CD4-positive, alpha-beta T cell (primary cell): Measurements from ENCODE around the gene HORMAD1. TPM values are rescaled to one million over a fixed set of nuclear protein-coding genes. Genes with fewer than 3 reads are reported as not detected.

ENCODE experiments used
- ATAC-seq: fragments of 200-7000 bp; cut with Tn5 transposase; one replicate; pipeline ENCODE4 v1.10.0; 2022; ENCODE audit warnings: mild to moderate bottlenecking; ENCODE audit not compliant: poor library complexity
- CTCF ChIA-PET: fragments of 350-600 bp; sonication (Branson Sonifier 250); formaldehyde crosslinking; loops from one replicate; lab custom pipeline; 2021; ENCODE audit warnings: antibody characterized with exemption, inconsistent platforms; lab: Charles Lee
- POLR2A ChIA-PET: fragments of 350-600 bp; sonication (Branson Sonifier 250); formaldehyde crosslinking; loops from one replicate; lab custom pipeline; 2021; ENCODE audit warnings: antibody characterized with exemption, inconsistent platforms; lab: Charles Lee
- DNase-seq, 14 experiments: peaks; one replicate each; pipeline ENCODE4 v3.0.0-alpha.2; 2013 to 2020; ENCODE audit warnings: mixed read lengths in 2 of 14
- H3K27ac ChIP-seq, 2 donors: one replicate each; pipeline versions ENCODE4 v1.5.1 to v1.7.0; 2013; ENCODE audit warnings: low read length in 2 of 2, low read depth in 1 of 2, mild to moderate bottlenecking in 1 of 2
- H3K27me3 ChIP-seq, 2 experiments: 1 replicate in 1 of 2; 2 replicates in 1 of 2; pipeline versions ENCODE4 v1.6.1 to v1.7.0; 2013; ENCODE audit warnings: low read length in 2 of 2, control low read depth in 1 of 2, mild to moderate bottlenecking in 1 of 2, moderate library complexity in 1 of 2; ENCODE audit not compliant: insufficient read depth in 2 of 2, control insufficient read depth in 1 of 2
- H3K36me3 ChIP-seq: one replicate; pipeline ENCODE4 v1.6.1; 2013; ENCODE audit warnings: low read length, control low read depth; ENCODE audit not compliant: insufficient read depth
- H3K4me1 ChIP-seq: one replicate; pipeline ENCODE4 v1.6.1; 2013; ENCODE audit warnings: low read length, control low read depth; ENCODE audit not compliant: insufficient read depth
- H3K4me3 ChIP-seq: one replicate; pipeline ENCODE4 v1.5.1; 2013; ENCODE audit warnings: mild to moderate bottlenecking, low read length, moderate library complexity
- H3K9me3 ChIP-seq, 2 experiments: 1 replicate in 1 of 2; 2 replicates in 1 of 2; pipeline versions ENCODE4 v1.6.1 to v1.7.0; 2013; ENCODE audit warnings: low read length in 2 of 2, mild to moderate bottlenecking in 2 of 2, control low read depth in 1 of 2, moderate library complexity in 1 of 2; ENCODE audit not compliant: control insufficient read depth in 1 of 2, insufficient read depth in 1 of 2
- H3K27ac Mint-ChIP-seq: one replicate; pipeline ENCODE4 v1.8.0; 2020; ENCODE audit warnings: mixed read lengths
- H3K27me3 Mint-ChIP-seq: one replicate; pipeline ENCODE4 v1.8.0; 2021; ENCODE audit warnings: mixed read lengths
- H3K36me3 Mint-ChIP-seq: one replicate; pipeline ENCODE4 v1.8.0; 2021; ENCODE audit warnings: low read depth, mixed read lengths
- H3K4me1 Mint-ChIP-seq: one replicate; pipeline ENCODE4 v1.8.0; 2021; ENCODE audit warnings: low read depth, mixed read lengths
- H3K4me3 Mint-ChIP-seq: one replicate; pipeline ENCODE4 v1.8.0; 2020; ENCODE audit warnings: mild to moderate bottlenecking, mixed read lengths
- H3K9me3 Mint-ChIP-seq: one replicate; pipeline ENCODE4 v1.8.0; 2020; ENCODE audit warnings: mixed read lengths
- CTCF ChIP-seq: fragments of 200-600 bp; IDR thresholded peaks from one replicate; pipeline ENCODE4 v1.8.0; 2022; ENCODE audit warnings: antibody characterized with exemption, mild to moderate bottlenecking
- intact Hi-C, 2 experiments: fragments of 100-400 bp; cut with DNase I in 1 of 2; cut with micrococcal nuclease in 1 of 2; formaldehyde crosslinking; loops; one replicate each; pipeline versions ENCODE4 v1.15.1 to v1.9.0; 2023 to 2025; cut with DNase I, micrococcal nuclease
- total RNA-seq, 174 experiments: library from RNA in 2 of 174; stranded (reverse) in 2 of 174; gene quantifications; one replicate each; pipeline ENCODE4 v1.2.3 and lab custom pipeline; 2021 to 2026

Gene HORMAD1
- total RNA-seq, 2 experiments from 2014 or later = not detected

- Mint-ChIP-seq H3K27me3 (peaks cover 4% of the 10 kb centered on the region), H3K4me3 (no peak overlapping the region)
These were observed 17.3 kb downstream of the HORMAD1 start for GRCh38 chr1:150703427-150703826.

DNA sequence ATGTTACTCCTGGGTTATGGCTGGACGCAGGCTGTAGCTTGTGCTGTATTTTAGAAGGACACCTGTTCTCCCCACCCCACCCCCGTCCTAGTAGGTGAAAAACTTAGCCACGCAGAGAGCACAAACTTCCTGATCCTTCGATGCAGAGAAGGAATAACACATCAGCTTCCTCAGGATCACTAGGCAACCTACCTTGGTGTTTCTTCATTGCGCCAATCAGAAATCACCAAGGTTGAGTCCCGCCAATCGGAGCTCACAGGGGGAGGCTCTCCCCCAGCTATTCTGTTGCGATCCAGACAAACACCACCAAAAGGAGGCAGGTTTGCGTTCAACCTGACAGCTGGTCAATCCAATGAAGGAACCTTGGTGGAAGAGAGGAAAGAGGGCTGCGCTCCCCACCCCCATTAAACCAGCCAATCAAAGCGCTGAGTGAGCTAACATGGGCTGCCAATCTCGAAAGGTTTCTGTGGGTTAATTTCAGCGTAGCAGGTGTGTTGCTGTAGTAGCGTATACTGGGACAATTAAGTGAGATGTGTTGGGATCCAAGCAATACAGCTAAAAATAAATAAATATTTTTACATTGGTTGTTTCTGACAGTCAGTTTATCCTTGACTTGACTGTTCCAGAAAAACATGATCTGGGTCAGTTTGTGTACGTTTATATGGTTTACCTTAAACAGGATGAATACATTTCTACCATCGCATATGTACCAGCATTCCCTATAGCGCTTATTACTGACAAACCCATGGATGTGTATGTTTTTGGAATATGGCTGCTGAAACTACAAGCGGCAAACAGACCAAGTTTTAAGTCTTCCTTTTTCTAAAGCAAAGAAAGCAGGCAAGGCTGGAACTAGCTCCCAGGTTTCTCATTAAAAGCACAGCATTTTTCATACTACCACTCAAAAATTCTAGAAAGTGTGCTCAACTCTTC, 23.4 kb downstream of the HORMAD1 start, which contains the start of gene GOLPH3L:
TSS of gene GOLPH3L (minus strand) at position 160 of the 933 bp plus-strand sequence. CDS start 2,316 bp downstream, outside the sequence.
- Mint-ChIP-seq H3K27ac (peak within 1 kb of the TSS; percentile 88), H3K4me1 (peaks cover 40% of the 10 kb centered on the region), H3K27me3 (peaks cover 4% of the 10 kb centered on the region), H3K4me3 (peak within 1 kb of the TSS; percentile 94), H3K36me3 (peaks cover 43% of the 10 kb centered on the region), H3K9me3 (no peaks in the 10 kb centered on the region)
- intact Hi-C loops = loop anchor here (1.0 to 10.0 kb wide), 5 partner anchors 68 to 628 kb away; partner anchors contain the start of genes CTSS (in 1 of the 2), ENSA (in 1 of the 2), PI4KB (in 1 of the 2) and SETDB1 (in 1 of the 2)
- ATAC-seq (peak; percentile 99), DNase-seq (peak; percentile 73 to 98 (median 83))
- POLR2A ChIA-PET = interaction anchor here (0.5 to 2.3 kb wide), 30 partner anchors 10 to 557 kb away, joined by 3 to 29 read pairs (median 3); partner anchors contain the start of genes CTSS, ENSA, FALEC and MCL1
- no peaks in the 10 kb centered on the region for H3K27me3 ChIP-seq
- peak within 1 kb of the TSS; percentile 69 for H3K4me3 ChIP-seq
- no peaks in the 10 kb centered on the region for H3K4me1 ChIP-seq
- CTCF ChIA-PET = interaction anchor here (2.5 kb wide), 1 partner anchor 137 kb away, joined by 13 read pairs; no protein-coding TSS in a partner anchor
- peak within 1 kb of the TSS; percentile 39 to 62 for H3K27ac ChIP-seq
- TF ChIP-seq CTCF = no peak
- H3K9me3 ChIP-seq = no peaks in the 10 kb centered on the region
- peaks cover 21% of the 10 kb centered on the region for H3K36me3 ChIP-seq

More at GRCh38 chr1:150703427-150703826, 17.3 kb downstream of the HORMAD1 start:
- ATAC-seq (no peak), DNase-seq (no peak)
- H3K4me1 ChIP-seq = no peaks in the 10 kb centered on the region
- no peaks in the 10 kb centered on the region for H3K27me3 ChIP-seq
- no peaks in the 10 kb centered on the region for H3K36me3 ChIP-seq
- H3K27ac ChIP-seq = no peak overlapping the region
- CTCF ChIA-PET = no interaction called here
- Mint-ChIP-seq H3K4me1 (no peaks in the 10 kb centered on the region), H3K36me3 (no peaks in the 10 kb centered on the region), H3K27ac (no peak overlapping the region), H3K9me3 (no peaks in the 10 kb centered on the region)
- POLR2A ChIA-PET = no interaction called here
- no peak overlapping the region for H3K4me3 ChIP-seq
- no peak for TF ChIP-seq CTCF
- intact Hi-C loops = no loop called here
- no peaks in the 10 kb centered on the region for H3K9me3 ChIP-seq

DNA sequence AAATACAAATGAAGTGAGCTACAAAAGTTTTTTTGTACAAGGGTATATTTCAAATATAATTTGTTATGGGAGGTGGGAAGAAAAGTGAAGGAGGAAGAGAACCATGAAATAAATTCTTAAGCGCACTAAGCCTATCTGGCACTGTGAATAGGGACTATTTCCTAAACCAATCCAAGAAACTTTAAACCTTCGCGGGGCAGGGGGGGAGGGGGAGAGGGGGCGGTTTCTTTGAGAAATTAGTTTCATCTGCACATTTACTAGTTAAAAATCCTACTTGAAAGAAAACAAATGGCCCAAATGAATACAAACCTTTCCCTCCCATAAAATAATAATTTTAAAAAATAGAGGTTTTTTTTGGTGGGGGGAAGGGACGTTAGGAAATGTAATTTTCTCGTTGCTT, 24.1 kb downstream of the HORMAD1 start:
- Mint-ChIP-seq H3K4me3 (peak overlapping the region; percentile 94), H3K27ac (peak overlapping the region; percentile 88), H3K36me3 (peaks cover 48% of the 10 kb centered on the region), H3K4me1 (peaks cover 41% of the 10 kb centered on the region), H3K27me3 (peaks cover 4% of the 10 kb centered on the region), H3K9me3 (no peaks in the 10 kb centered on the region)
- Histone ChIP-seq H3K27ac (peak overlapping the region in 1 of 2 donors; percentile 62), H3K4me3 (peak overlapping the region; percentile 69), H3K27me3 (no peaks in the 10 kb centered on the region), H3K4me1 (no peaks in the 10 kb centered on the region), H3K36me3 (peaks cover 26% of the 10 kb centered on the region), H3K9me3 (no peaks in the 10 kb centered on the region)
- no peak for ATAC-seq
- ChIA-PET POLR2A (interaction anchor here (0.6 to 2.3 kb wide), 25 partner anchors 11 to 493 kb away, joined by 3 to 29 read pairs (median 4); partner anchors contain the start of genes CTSS, ENSA, FALEC and MCL1), CTCF (interaction anchor here (0.8 to 2.5 kb wide), 3 partner anchors 12 to 226 kb away, joined by 3 to 13 read pairs (median 4); no protein-coding TSS in a partner anchor)
- intact Hi-C loops = loop anchor here (2.0 to 10.0 kb wide), 3 partner anchors 134 to 628 kb away; partner anchors contain the start of genes PI4KB (in 1 of the 2) and SETDB1 (in 1 of the 2)
- TF ChIP-seq CTCF = no peak
- DNase-seq = no peak
